ENCODE data around the gene GATD1. TPM values are rescaled to one million over a fixed set of nuclear protein-coding genes. Genes with fewer than 3 reads are reported as not detected.

The GATD1 gene
- total and polyA plus RNA-seq, 9 of the 15 experiments (the other 6 are each of a cell fraction or from before 2014, with no cell fraction given), result 2.8 to 144 (median 36.9) TPM

GRCh38 chr11:819129-819931, 42.0 kb upstream of the GATD1 start (continued):
- TF ChIP-seq ZNF395 (CRISPR knock-in tag; IDR thresholded peaks at IDR 0.05) (0 out of 2 replicates have a peak, but pooled peaks have one; percentile 23), ZNF282 (CRISPR knock-in tag; IDR thresholded peaks at IDR 0.05) (peak; percentile 77; the same call in 1 of the 2 replicates), CHD1 (IDR thresholded peaks at IDR 0.05; ENCODE audit: low read length) (peak; percentile 97), NFATC3 (IDR thresholded peaks at IDR 0.05) (no peak), ZNF592 (IDR thresholded peaks at IDR 0.05) (peak; percentile 52; the same call in 1 of the 2 replicates), LEF1 (IDR thresholded peaks at IDR 0.05) (no peak), GTF3C2 (IDR thresholded peaks at IDR 0.05; ENCODE audit: borderline replicate concordance, extremely low read depth, insufficient read length) (no peak), ILK (tag; IDR thresholded peaks at IDR 0.05; ENCODE audit: borderline replicate concordance, low read depth) (no peak), ZBTB9 (CRISPR knock-in tag; IDR thresholded peaks at IDR 0.05) (0 out of 2 replicates have a peak, but pooled peaks have one; percentile 66), ETS1 (conservative IDR thresholded peaks at IDR 0.05; ENCODE audit: control insufficient read depth, low read depth, low read length) (peak; percentile 48; the same call in 1 of the 2 replicates), TBP (optimal IDR thresholded peaks at IDR 0.05; ENCODE audit: low read depth, low read length) (peak; percentile 97), ZNF124 (CRISPR knock-in tag; IDR thresholded peaks at IDR 0.05) (no peak), NFIC (IDR thresholded peaks at IDR 0.05) (peak; percentile 15; the same call in 1 of the 2 replicates), RBFOX2 (IDR thresholded peaks at IDR 0.05; ENCODE audit: low read depth, low read length) (peak; percentile 91), TBL1XR1 (IDR thresholded peaks at IDR 0.05; ENCODE audit: low read length in 2 of 2) (0 out of 4 replicates have a peak, but pooled peaks of 1 of the 2 experiments have one; percentile 32)

Data from K562 (cell line).